GM12801 (cell line): Measurements from ENCODE around the gene PYGO2.

Source experiments
- CTCF ChIP-seq: IDR thresholded peaks from one replicate; pipeline ENCODE4 v1.5.1; 2011; ENCODE audit warnings: control low read depth; ENCODE audit not compliant: insufficient read length; ENCODE audit errors: extremely low read depth

Gene PYGO2

GRCh38 chr1:154926201-154926600, 35.4 kb downstream of the PYGO2 start:
- no peak for TF ChIP-seq CTCF

- TF ChIP-seq CTCF = no peak
Measured at GRCh38 chr1:154925335-154926170, 36.0 kb downstream of the PYGO2 start.

- TF ChIP-seq CTCF = no peak
Measured at GRCh38 chr1:154923695-154924094, 37.9 kb downstream of the PYGO2 start.

GRCh38 chr1:154913273-154913672, 48.3 kb downstream of the PYGO2 start:
- no peak for TF ChIP-seq CTCF

GRCh38 chr1:154912755-154913154, 48.8 kb downstream of the PYGO2 start:
- no peak for TF ChIP-seq CTCF

GRCh38 chr1:154911691-154912550, 49.7 kb downstream of the PYGO2 start:
- no peak for TF ChIP-seq CTCF

GRCh38 chr1:154910851-154911250, 50.7 kb downstream of the PYGO2 start:
- TF ChIP-seq CTCF = no peak
